Karpas-422 (cell line): ENCODE results near the gene MAPT. TPM values are rescaled to one million over a fixed set of nuclear protein-coding genes. Genes with fewer than 3 reads are reported as not detected.

Source experiments
- DNase-seq: peaks from one replicate; pipeline ENCODE4 v3.0.0-alpha.2; 2015
- H2AFZ ChIP-seq: fragments of 200-600 bp; sonication (generic); 2 replicates; pipeline ENCODE4 v1.6.1; 2014; ENCODE audit warnings: antibody characterized with exemption, low read length, mixed read lengths
- H3K27ac ChIP-seq: fragments of 200-600 bp; sonication (generic); 2 replicates; pipeline ENCODE4 v1.5.1; 2014; ENCODE audit warnings: mild to moderate bottlenecking, low read length, moderate library complexity
- H3K27me3 ChIP-seq: fragments of 200-600 bp; sonication (generic); 2 replicates; pipeline ENCODE4 v1.6.1; 2014; ENCODE audit warnings: low read length, mixed read lengths
- H3K36me3 ChIP-seq: fragments of 200-600 bp; sonication (generic); 2 replicates; pipeline ENCODE4 v1.6.1; 2014; ENCODE audit warnings: low read length, mixed read lengths; ENCODE audit not compliant: insufficient read depth
- H3K4me1 ChIP-seq: fragments of 200-600 bp; sonication (generic); 2 replicates; pipeline ENCODE4 v1.6.1; 2014; ENCODE audit warnings: mild to moderate bottlenecking, low read length, mixed read lengths
- H3K4me2 ChIP-seq: fragments of 200-600 bp; sonication (generic); 2 replicates; pipeline ENCODE4 v1.6.1; 2014; ENCODE audit warnings: low read length, low read depth, mild to moderate bottlenecking; ENCODE audit not compliant: poor library complexity, severe bottlenecking
- H3K4me3 ChIP-seq: fragments of 200-600 bp; sonication (generic); 2 replicates; pipeline ENCODE4 v1.5.1; 2014; ENCODE audit warnings: mild to moderate bottlenecking, antibody characterized with exemption, low read length, mixed read lengths
- H3K79me2 ChIP-seq: fragments of 200-600 bp; sonication (generic); 2 replicates; pipeline ENCODE4 v1.6.1; 2014; ENCODE audit warnings: mild to moderate bottlenecking, low read length, mixed read lengths
- H3K9ac ChIP-seq: fragments of 200-600 bp; sonication (generic); 2 replicates; pipeline ENCODE4 v1.6.0; 2014; ENCODE audit warnings: low read length
- H3K9me2 ChIP-seq: fragments of 200-600 bp; sonication (generic), shearing (Covaris generic); replicated peaks from 2 replicates; pipeline ENCODE4 v1.6.0; 2014; ENCODE audit warnings: mild to moderate bottlenecking, low read length, moderate library complexity; ENCODE audit not compliant: insufficient read depth
- H3K9me3 ChIP-seq: fragments of 300-700, 200-600 bp; sonication (generic); 2 replicates; pipeline ENCODE4 v1.6.1; 2014; ENCODE audit warnings: low read length, mixed read lengths
- H4K20me1 ChIP-seq: fragments of 200-600 bp; sonication (generic); 2 replicates; pipeline ENCODE4 v1.6.1; 2014; ENCODE audit warnings: mild to moderate bottlenecking, antibody characterized with exemption, low read length, low read depth; ENCODE audit not compliant: insufficient read depth
- total RNA-seq: library from RNA; depleted of rRNA; stranded (reverse); fragments of >200 nt; shearing (Covaris generic); gene quantifications from 2 replicates; pipeline ENCODE4 v1.2.3, GENCODE V29; 2014; ENCODE audit warnings: low replicate concordance

The MAPT gene
- total RNA-seq, 1 experiment from 2014 or later = 0.15 TPM

- H3K4me2 ChIP-seq = no peak overlapping the region
- H2AFZ ChIP-seq = no peak overlapping the region
- H3K79me2 ChIP-seq = no peaks in the 10 kb centered on the region
- H3K4me1 ChIP-seq = peaks cover 18% of the 10 kb centered on the region
- H3K36me3 ChIP-seq = no peaks in the 10 kb centered on the region
- H3K27ac ChIP-seq = no peak overlapping the region
- H3K9me3 ChIP-seq = no peaks in the 10 kb centered on the region
- no peaks in the 10 kb centered on the region for H3K9me2 ChIP-seq
- H3K9ac ChIP-seq = no peak overlapping the region
- H4K20me1 ChIP-seq = no peaks in the 10 kb centered on the region
- no peak overlapping the region for H3K4me3 ChIP-seq
- DNase-seq = no peak
- no peaks in the 10 kb centered on the region for H3K27me3 ChIP-seq
These were observed 31.0 kb downstream of the MAPT start for GRCh38 chr17:45925311-45925710.

GRCh38 chr17:45927247-45927646, 32.9 kb downstream of the MAPT start:
- Histone ChIP-seq H3K9me2 (no peaks in the 10 kb centered on the region), H3K4me2 (no peak overlapping the region), H3K27me3 (no peaks in the 10 kb centered on the region), H3K79me2 (no peaks in the 10 kb centered on the region), H3K36me3 (no peaks in the 10 kb centered on the region), H3K4me1 (peaks cover 15% of the 10 kb centered on the region), H2AFZ (no peak overlapping the region), H3K9me3 (no peaks in the 10 kb centered on the region), H4K20me1 (no peaks in the 10 kb centered on the region), H3K4me3 (no peak overlapping the region), H3K27ac (no peak overlapping the region), H3K9ac (no peak overlapping the region)
- DNase-seq = no peak

GRCh38 chr17:45929344-45929743, 35.0 kb downstream of the MAPT start:
- H3K4me3 ChIP-seq = no peak overlapping the region
- H3K36me3 ChIP-seq = no peaks in the 10 kb centered on the region
- H2AFZ ChIP-seq = no peak overlapping the region
- H3K27me3 ChIP-seq = no peaks in the 10 kb centered on the region
- H3K4me1 ChIP-seq = no peaks in the 10 kb centered on the region
- DNase-seq = no peak
- no peaks in the 10 kb centered on the region for H4K20me1 ChIP-seq
- no peak overlapping the region for H3K27ac ChIP-seq
- no peaks in the 10 kb centered on the region for H3K79me2 ChIP-seq
- no peak overlapping the region for H3K4me2 ChIP-seq
- H3K9me3 ChIP-seq = no peaks in the 10 kb centered on the region
- no peaks in the 10 kb centered on the region for H3K9me2 ChIP-seq
- H3K9ac ChIP-seq = no peak overlapping the region

GRCh38 chr17:45930420-45930951, 36.1 kb downstream of the MAPT start:
- no peak overlapping the region for H3K27ac ChIP-seq
- H3K4me1 ChIP-seq = no peaks in the 10 kb centered on the region
- no peaks in the 10 kb centered on the region for H3K36me3 ChIP-seq
- no peak overlapping the region for H3K4me3 ChIP-seq
- DNase-seq = no peak
- H3K9me3 ChIP-seq = no peaks in the 10 kb centered on the region
- H3K9me2 ChIP-seq = no peaks in the 10 kb centered on the region
- no peaks in the 10 kb centered on the region for H4K20me1 ChIP-seq
- H2AFZ ChIP-seq = no peak overlapping the region
- H3K4me2 ChIP-seq = no peak overlapping the region
- no peaks in the 10 kb centered on the region for H3K27me3 ChIP-seq
- H3K79me2 ChIP-seq = no peaks in the 10 kb centered on the region
- no peak overlapping the region for H3K9ac ChIP-seq

- Histone ChIP-seq H3K79me2 (no peaks in the 10 kb centered on the region), H3K4me3 (no peak overlapping the region), H4K20me1 (no peaks in the 10 kb centered on the region), H3K9me3 (no peaks in the 10 kb centered on the region), H3K36me3 (no peaks in the 10 kb centered on the region), H3K27ac (no peak overlapping the region), H3K4me2 (no peak overlapping the region), H2AFZ (no peak overlapping the region), H3K27me3 (no peaks in the 10 kb centered on the region), H3K4me1 (no peaks in the 10 kb centered on the region), H3K9ac (no peak overlapping the region), H3K9me2 (no peaks in the 10 kb centered on the region)
- no peak for DNase-seq
These were observed 37.3 kb downstream of the MAPT start for GRCh38 chr17:45931677-45932076.

- Histone ChIP-seq H3K27ac (no peak overlapping the region), H3K9me2 (no peaks in the 10 kb centered on the region), H4K20me1 (no peaks in the 10 kb centered on the region), H3K4me1 (no peaks in the 10 kb centered on the region), H2AFZ (no peak overlapping the region), H3K9me3 (no peaks in the 10 kb centered on the region), H3K27me3 (no peaks in the 10 kb centered on the region), H3K36me3 (no peaks in the 10 kb centered on the region), H3K9ac (no peak overlapping the region), H3K79me2 (no peaks in the 10 kb centered on the region), H3K4me3 (no peak overlapping the region), H3K4me2 (no peak overlapping the region)
- DNase-seq = no peak
These were observed 40.0 kb downstream of the MAPT start for GRCh38 chr17:45934044-45934979.

GRCh38 chr17:45935197-45935709, 40.9 kb downstream of the MAPT start:
- DNase-seq = no peak
- H3K27me3 ChIP-seq = no peaks in the 10 kb centered on the region
- no peaks in the 10 kb centered on the region for H3K9me2 ChIP-seq
- H3K36me3 ChIP-seq = no peaks in the 10 kb centered on the region
- H3K9me3 ChIP-seq = no peaks in the 10 kb centered on the region
- H2AFZ ChIP-seq = no peak overlapping the region
- H3K4me3 ChIP-seq = no peak overlapping the region
- H3K27ac ChIP-seq = no peak overlapping the region
- no peaks in the 10 kb centered on the region for H3K4me1 ChIP-seq
- no peaks in the 10 kb centered on the region for H4K20me1 ChIP-seq
- H3K9ac ChIP-seq = no peak overlapping the region
- no peak overlapping the region for H3K4me2 ChIP-seq
- no peaks in the 10 kb centered on the region for H3K79me2 ChIP-seq

- Histone ChIP-seq H3K4me3 (no peak overlapping the region), H4K20me1 (no peaks in the 10 kb centered on the region), H3K9me2 (no peaks in the 10 kb centered on the region), H3K27ac (no peak overlapping the region), H3K36me3 (no peaks in the 10 kb centered on the region), H2AFZ (no peak overlapping the region), H3K4me2 (no peak overlapping the region), H3K4me1 (no peaks in the 10 kb centered on the region), H3K9ac (no peak overlapping the region), H3K79me2 (no peaks in the 10 kb centered on the region), H3K27me3 (no peaks in the 10 kb centered on the region), H3K9me3 (no peaks in the 10 kb centered on the region)
- no peak for DNase-seq
These were observed 41.6 kb downstream of the MAPT start for GRCh38 chr17:45935710-45936509.
